Limb (tissue), 2 donors: ENCODE data around the gene SLIT3.
"Not testable (repeated sequence)": the region's sequence is repeated elsewhere in the genome, so short reads cannot be mapped to it uniquely, and the experiment has no call there.

Experiments
- DNase-seq, 2 donors: peaks; one replicate each; pipeline ENCODE4 v3.0.0-alpha.2; 2016; ENCODE audit errors: extremely low spot score in 2 of 2

Gene SLIT3

GRCh38 chr5:168749391-168750100 is 551.4 kb downstream of the SLIT3 start:
- peak in 1 of 2 donors; percentile 12 for DNase-seq

DNA sequence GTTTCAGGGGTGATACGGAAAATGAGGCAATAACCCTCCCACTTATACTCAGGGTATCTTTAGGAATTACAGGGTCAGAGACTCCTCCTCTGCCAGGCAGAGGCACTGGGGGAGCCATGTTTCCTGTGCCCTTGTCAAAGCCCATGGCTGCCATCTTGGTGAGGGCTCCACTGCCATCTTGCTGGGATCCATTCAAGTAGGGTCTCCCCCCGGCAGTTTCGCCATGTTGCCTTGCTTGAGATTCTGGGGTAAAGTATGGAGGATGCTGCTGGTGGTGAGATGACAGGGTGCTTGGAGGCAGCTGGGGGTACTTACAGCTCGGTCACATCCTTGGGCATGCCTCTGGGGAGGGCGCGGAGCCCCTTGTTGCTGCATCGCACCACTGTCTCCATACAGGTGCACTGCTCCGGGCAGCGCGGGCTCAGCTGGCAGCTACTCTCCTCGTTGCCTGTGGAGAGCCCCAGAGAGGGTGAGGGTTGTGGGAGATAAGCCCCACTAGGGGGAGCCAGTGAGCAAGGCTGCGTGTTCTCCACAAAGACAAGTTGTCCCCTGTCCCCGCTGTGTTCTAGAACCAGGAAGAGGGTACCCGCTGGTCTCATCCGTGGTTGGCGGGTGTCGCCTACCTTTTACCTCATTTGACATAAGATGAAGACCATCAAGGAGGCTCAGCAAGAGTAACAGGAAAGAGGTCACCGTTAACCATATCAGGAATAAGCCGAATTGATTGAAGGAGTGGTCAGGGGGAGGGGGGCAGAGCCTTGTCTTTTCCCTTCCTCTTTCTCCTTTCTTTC is 552.8 kb downstream of the SLIT3 start:
- peak in 1 of 2 donors; percentile 50 for DNase-seq

DNA sequence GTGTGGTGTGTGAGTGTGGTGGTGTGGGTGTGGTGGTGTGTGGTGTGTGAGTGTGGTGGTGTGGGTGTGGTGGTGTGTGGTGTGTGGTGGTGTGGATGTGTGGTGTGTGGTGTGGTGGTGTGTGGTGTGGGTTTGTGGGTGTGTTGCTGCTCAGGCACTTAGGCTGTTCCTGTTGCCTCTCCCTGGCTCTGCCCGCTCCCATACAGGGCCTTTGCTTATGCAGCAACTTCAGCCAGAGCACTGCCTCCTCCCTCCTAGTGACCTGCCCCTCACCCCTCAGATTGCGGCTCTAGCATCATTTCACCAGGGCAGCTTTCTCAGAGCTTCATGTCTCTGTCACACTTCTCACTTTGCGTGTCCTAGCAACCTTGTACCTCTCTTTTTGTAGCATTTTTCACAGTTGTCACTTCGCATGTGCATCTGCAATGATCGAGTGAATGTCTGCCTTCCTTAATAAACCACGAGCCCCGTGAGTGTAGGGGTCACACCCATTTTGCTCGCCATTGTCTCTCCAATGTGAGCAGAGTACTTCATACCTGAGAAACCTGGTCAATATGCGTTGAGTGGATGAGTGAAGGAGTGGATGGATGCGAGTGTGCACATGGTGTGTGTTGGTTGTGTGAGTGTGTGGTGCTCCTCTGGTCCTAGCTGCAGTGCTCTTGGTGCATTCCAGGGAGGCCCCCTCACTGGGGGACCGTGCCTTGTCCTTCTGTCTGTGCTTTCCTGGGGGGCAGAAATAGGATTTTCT is 553.9 kb downstream of the SLIT3 start:
- DNase-seq: no peak

- peak in 1 of 2 donors; percentile 11 for DNase-seq
Observed at GRCh38 chr5:168746126-168746892, 554.6 kb downstream of the SLIT3 start.

DNA sequence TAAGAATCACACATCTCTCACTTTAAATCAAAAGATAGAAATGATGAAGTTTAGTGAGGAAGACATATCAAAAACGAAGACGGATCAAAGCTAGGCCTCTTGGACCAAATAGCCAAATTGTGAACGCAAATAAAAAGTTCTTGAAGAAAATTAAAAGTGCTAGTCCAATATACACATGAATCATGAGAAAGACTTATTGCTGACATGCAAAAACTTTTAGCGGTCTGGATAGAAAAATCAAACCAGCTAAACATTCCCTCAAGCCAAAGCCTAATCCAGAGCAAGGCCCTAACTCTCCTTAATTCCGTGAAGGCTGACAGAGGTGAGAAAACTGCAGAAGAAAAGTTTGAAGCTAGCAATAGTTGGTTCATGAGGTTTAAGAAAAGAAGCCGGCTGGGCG is 557.3 kb downstream of the SLIT3 start:
- no peak for DNase-seq

DNA sequence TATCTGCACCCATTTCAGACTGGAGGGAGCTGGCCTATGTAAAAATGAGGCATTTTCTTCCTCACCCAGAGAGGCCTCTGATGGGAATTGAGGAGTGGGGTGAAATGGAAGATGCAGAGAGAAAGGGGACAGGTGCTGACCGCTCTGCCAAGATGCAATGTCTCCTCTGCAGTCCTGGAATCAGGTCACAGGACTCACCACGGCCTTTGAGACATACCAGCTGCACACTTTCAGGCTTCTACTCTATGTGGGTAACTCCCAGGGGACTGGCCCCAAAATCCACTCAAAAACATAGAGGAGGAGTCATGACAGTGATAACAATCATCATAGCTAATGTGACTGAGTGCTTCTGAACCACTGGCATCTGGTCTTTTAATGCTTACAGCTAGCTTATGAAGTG is 558.6 kb downstream of the SLIT3 start:
- not testable (repeated sequence) for DNase-seq

- no peak for DNase-seq
Observed at GRCh38 chr5:168740811-168741213, 560.1 kb downstream of the SLIT3 start.

DNA sequence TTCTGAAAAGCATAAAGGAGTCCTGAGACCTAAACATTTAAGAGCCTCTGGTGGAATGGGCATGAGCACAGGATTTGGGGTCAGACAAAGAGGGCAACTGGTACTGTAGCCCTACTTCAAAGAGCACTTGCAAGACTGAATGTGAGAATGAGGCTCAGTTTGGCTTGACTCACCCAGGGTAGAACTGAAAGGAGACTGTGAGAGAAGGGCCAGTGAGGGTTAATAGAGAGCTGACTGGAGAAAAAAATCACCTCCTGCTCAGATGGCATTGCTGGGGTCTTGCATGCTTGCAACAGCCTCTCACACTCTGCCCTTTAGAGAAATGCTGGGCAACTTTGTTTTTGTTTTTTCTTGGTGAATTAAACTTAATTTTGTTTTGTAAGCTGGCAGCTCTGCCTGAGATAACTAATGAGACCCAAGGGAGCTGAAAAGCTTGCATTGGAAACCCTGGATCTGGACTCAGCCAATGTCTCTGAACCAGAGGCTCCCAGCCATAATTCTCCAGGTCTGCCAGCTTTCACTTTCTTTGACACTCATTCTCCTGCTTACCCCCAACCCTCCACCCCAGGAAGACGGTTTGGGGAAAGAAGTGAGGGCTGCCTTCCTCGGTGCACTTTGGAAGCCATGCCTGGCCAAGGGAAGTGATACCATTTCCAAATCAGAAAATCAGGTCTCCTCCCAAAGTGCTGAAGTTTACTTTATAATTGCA is 560.7 kb downstream of the SLIT3 start:
- DNase-seq: no peak

- no peak for DNase-seq
Observed at GRCh38 chr5:168737066-168737465, 563.9 kb downstream of the SLIT3 start.

DNA sequence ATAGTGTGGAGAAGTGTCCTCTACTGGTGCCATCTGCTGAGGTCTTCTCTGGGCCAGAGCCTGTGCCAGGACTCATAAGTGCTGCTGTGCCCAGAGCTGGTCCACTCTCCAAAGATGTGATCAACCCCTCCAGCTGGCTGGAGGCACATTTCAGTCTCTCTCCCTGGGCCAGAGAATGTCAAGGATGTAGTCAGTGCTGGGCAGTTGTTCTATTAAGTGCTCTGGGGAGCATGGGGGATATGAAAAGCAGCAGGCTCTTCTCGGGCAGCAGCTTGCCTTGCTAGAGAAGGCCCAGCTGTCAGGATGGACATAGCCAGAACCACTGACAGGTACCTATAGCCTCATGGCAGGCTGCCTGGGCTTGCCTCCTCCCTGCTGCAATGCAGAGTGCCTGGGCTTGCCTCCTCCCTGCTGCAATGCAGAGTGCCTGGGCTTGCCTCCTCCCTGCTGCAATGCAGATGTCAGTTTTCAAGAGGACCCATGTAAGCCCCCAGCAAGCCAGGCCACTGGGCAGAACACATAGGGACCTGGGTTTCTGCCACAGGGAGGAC is 564.6 kb downstream of the SLIT3 start:
- no peak for DNase-seq

DNA sequence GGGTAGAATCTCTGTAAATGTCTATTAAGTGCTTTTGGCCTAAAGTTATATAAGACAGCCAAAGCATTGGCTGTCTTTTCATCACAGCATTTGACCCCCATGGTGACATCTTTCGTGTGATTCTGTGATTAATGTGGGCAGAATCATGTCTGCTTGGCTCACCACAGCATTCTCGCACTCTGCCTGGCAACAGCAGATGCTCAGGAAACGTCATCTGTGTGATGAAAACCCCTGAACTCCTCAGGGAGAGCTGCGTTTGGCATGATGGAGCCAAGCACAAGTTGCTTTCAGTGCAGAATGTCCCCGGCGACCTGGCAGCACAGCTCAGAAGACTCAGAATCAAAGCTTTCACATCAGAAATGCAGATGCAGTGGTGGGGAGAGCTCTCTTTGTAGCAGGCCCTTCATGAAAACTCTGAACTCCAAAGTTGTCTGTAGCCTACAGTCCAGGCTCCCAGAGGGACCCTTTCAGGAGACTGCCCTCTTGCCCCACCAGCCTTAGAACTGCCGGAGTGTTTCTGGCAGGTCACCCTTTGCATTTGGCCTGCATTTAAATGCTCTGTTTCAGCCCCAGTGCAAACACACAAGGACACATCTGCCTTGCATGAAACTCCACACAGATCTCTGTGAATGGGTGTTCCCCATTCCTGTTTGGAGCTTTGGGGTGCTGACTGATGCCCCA is 566.2 kb downstream of the SLIT3 start:
- no peak for DNase-seq

GRCh38 chr5:168734119-168734518 is 566.8 kb downstream of the SLIT3 start:
- no peak for DNase-seq

DNA sequence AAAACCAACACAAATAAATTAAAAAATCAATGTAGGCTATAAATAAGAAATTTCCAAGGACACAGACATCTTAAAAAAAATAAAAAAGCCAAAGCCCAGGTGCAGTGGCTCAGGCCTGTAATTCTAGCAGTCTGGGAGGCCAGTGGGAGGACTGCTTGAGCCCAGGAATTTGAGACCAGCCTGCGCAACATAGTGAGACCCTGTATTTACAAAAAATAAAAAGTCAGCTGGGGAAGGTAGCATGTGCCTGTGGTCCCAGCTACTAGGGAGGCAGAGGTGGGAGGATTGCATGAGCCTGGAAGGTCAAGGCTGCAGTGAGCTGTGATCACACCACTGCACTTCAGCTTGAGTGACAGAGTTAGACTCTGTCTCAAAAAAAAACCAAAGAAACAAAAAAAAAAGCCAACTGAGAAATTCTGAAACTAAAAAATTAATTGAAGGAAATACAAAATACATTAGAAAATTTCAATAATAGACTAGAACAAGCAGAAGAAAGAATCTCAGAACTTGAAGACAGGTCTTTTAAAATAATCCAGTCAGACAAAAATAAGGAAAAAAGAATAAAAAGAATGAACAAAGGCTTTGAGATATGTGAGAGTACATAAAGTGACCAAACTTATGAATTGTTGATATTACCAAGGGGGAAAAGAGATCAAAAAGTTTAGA is 572.3 kb downstream of the SLIT3 start:
- no peak for DNase-seq

- DNase-seq: no peak
Observed at GRCh38 chr5:168727547-168727946, 573.4 kb downstream of the SLIT3 start.

GRCh38 chr5:168726342-168726741 is 574.6 kb downstream of the SLIT3 start:
- no peak for DNase-seq

GRCh38 chr5:168724227-168724626 is 576.7 kb downstream of the SLIT3 start:
- no peak for DNase-seq

GRCh38 chr5:168723037-168723436 is 577.9 kb downstream of the SLIT3 start:
- no peak for DNase-seq

- no peak for DNase-seq
Observed at GRCh38 chr5:168721966-168722365, 579.0 kb downstream of the SLIT3 start.

- no peak for DNase-seq
Observed at GRCh38 chr5:168721002-168721753, 579.8 kb downstream of the SLIT3 start.
